Muscle of back (tissue), 11 donors: ENCODE data around the gene STOML1. TPM values are rescaled to one million over a fixed set of nuclear protein-coding genes. Genes with fewer than 3 reads are reported as not detected.
A peak's percentile ranks its signal among the peaks of the same experiment; 100 is the strongest.
"Not testable (repeated sequence)": the region's sequence is repeated elsewhere in the genome, so short reads cannot be mapped to it uniquely, and the experiment has no call there.

Source experiments
- DNase-seq, 3 donors: peaks; one replicate each; pipeline versions ENCODE4 v3.0.0 to v3.0.0-alpha.2; 2013
- polyA plus RNA-seq, 10 donors: library from polyadenylated mRNA; unstranded; fragments of 120-200 nt; gene quantifications; one replicate each; pipeline ENCODE4 v1.2.1, GENCODE V29; 2013; ENCODE audit not compliant: insufficient read length in 10 of 10

The STOML1 gene
- polyA plus RNA-seq, 10 donors = 19.1 to 34.5 (median 30.0) TPM

DNA sequence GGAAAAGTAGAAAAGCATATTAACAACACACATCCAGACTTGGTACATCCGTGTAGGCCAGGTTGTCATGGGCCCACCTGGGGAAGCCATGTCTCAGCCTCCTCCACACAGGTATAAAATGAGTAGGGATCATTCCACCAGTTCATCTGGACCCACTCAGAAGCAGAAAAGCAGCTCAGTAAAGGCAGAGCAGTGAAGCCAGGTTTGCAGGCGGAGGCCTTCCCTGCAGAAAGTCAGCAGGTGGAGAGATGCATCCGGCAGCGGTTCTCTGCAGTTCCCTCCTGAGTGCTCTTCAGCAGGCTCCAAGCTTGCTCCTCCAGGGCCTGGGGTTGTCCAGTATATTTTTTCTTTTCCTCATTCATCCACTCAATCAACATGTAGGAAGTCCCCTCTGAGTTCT is 43.7 kb downstream of the STOML1 start:
- no peak for DNase-seq

DNA sequence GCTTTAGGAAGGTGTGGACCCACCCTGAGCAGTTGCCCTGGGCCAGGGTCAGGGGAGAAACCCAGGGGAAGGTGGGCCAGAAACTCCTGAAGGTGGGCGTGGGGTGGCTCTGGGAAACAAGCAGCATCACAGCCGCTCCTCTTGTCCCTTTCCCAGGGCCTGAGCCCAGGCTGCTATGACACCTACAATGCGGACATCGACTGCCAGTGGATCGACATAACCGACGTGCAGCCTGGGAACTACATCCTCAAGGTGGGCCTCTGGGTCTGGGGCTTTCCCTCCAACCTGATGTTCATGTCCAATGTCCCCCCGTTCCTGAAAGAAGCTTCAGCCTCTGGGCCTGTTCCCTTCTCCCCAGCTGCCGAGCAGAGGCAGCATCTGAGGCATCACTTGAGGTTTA is 44.4 kb downstream of the STOML1 start:
- DNase-seq = no peak

DNA sequence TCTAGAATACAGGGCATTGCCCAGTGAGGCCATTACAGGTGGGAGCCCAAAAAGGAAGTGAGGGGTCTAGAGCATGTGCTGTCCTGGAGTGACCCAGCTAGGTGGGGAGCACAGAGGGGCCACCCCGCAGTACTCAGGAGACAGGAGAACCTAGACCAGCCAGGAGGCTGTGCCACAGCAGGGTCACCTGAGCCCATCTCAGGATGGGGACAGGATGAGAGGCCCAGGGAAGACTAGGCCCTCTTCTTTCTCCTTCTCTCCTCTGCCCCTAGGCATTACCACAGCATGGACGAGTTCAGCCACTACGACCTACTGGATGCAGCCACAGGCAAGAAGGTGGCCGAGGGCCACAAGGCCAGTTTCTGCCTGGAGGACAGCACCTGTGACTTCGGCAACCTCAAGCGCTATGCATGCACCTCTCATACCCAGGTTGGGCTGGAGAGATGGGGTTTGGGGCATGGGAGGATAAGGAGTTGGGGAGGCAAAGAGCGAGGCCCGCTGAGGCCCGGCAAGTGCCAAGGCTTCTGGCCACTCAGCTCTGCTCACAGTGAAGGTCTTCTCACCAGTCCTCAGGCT is 45.2 kb downstream of the STOML1 start:
- DNase-seq = no peak

DNA sequence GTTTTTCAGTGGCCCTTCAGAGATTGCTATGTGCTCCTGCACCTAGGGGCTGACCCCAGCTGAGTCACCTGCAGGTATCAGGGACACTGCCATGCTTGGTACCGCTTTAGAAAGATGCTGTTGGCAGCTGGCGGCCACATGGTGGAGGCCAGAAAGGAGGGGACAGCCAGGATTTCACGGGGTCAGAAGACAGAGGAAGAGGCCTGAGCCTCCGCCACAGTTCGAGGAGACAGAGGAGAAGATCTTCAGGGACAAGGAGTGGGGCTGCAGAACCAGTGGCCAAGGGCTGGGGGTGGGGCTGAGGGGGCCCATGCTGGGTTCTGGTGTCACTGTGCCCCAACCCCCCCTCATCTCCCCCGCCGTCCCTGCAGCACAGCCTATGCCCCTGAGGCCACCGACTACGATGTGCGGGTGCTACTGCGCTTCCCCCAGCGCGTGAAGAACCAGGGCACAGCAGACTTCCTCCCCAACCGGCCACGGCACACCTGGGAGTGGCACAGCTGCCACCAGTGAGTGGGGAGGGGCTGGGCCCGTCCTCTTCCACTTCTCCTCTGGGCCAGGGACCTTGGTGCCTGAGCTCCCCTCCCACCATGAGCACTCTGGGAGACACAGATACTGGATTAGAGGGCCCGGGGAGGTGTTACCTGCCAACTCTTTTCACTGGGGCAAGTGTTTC is 45.9 kb downstream of the STOML1 start:
- no peak for DNase-seq

DNA sequence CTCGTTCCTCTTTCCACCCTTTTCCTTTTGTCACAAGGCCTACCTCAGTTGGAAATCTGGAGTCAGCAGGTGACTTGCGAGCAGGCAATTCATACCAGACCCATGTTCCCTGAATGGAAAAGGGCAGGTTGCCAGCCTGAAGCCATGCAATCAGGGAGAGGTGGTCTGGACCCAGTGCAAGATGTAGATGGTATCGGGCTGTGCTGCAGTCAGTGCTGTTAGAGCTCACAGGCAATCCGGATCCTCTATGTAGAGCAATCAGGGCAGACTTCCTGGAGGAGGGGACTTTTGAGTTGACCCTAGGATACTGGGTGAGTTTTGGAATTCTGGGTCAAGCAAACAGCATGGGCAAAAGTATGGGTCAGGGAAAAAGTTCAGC is 47.0 kb downstream of the STOML1 start:
- DNase-seq = no peak

DNA sequence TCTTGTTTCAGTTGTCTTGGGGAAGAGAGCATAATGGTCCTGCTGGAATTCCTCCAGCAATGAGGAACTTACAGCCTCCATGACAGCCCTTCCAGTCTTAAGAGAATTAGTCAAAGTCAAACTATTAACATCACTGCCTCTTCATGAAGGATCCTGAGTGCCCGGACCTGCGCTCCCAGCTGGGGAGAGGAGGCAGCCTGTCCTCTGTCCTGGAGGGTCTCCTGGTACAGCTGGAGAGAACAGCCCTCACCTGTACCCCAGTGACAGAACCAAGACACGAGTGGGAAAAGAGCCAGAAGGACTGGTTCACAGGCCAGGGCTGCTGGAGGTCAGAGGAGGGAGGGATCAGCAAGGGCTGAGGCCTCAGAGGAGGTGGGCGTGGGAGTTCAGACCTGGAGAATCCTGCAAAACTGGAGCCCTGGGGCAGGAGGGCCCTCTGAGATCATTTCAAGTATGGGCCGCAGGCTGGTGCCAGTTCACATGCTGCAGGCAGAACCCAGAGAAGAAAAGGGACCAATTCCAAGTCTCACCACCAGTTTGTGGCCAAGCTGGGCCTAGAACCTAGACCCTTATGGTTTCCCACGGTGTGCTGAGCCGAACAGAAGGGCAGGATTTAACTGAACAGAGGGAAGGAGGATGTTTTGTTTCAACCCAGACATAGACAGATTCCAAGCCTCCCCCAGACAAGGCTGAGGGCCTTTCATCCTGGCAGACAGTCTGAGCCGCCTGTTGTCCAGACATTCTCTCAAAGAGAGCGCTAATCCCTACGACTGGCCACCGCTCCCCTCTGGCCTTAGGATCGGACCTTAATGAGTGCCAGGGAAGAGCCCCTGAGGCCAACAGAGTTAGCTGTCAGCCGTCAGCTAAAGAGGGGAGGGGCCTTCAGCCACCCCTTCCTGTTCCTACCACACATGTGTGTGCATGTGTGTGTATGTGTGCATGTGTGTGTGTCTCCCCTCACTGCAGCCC is 47.6 kb downstream of the STOML1 start:
- DNase-seq = peak in 1 of 3 donors; percentile 72

DNA sequence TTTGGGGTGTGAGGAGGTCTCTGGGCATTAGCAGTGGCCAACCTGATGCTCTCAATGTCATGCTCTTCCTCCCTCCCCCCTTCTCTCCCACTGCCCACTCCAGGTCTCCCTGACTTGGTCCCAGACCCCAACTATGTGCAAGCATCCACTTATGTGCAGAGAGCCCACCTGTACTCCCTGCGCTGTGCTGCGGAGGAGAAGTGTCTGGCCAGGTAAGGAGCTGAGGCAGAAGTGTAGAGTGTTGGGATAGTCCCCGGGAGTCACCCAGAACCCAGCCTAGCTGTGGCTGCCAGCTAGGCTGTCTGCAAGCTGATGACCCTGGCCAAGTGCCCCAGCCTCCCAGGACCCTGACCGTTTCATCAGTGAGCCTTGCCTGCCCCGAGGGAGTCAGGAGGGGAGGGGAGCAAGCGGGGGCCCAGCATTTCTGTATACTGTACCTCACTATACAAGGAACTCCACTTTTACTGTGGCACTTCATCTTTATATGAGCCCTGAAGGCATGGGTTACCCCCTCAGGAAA is 49.3 kb downstream of the STOML1 start:
- DNase-seq = no peak

DNA sequence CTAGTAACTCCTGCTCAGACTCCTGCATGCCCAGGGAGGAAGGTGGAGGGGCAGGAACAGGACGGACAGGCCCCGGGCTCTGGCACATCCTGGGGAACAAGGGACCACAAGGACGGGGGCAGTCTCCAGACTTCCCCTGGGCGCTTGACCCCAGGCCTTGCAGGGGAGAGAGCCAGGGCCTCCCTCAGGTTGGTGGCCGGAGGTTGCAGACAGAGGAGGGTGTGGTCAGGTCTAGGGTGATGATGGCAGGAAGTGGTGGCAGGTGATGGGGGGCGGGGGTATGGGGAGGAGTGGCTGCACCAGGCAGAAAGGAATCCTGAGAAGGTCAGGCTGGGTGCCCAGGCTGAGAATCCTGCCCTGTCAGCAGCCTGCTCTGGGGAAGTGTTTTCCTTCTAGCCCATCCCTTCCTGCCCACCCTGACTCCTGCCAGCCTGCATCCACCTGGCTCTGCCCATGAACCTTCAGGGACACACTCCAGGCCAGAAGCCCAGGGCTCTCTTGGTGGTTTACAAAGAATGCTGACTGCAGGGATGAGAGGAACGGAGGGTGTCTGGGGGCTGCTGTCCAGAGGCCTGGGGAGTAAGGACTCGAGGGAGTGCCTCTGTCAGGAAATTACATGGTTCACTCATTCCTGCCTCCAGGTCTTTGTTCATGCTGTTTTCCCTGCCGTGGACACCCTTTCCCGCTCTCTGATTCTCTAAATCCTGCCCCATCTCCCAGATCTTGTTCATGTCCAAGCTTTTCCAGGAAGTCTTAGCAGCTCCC is 50.0 kb downstream of the STOML1 start:
- DNase-seq = no peak

DNA sequence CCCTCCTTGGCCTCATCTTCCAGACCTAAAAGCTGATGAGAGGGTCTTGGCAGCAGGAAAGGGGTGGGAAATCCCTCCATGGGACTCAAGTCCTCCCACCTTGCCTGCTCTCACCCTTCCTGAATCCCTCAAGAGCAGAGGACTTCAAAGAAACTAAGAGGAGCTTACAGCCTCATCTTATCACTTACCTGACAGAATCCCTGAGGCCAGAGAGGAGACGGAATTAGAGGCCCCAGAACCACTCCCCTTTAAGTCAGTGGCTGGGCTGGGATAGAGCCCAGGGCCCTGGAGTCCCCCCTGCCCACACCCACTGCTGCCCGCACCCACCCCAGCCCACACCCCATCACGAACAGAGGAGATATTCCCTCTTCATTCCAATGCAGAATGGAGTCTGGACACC is 50.6 kb downstream of the STOML1 start:
- no peak for DNase-seq

DNA sequence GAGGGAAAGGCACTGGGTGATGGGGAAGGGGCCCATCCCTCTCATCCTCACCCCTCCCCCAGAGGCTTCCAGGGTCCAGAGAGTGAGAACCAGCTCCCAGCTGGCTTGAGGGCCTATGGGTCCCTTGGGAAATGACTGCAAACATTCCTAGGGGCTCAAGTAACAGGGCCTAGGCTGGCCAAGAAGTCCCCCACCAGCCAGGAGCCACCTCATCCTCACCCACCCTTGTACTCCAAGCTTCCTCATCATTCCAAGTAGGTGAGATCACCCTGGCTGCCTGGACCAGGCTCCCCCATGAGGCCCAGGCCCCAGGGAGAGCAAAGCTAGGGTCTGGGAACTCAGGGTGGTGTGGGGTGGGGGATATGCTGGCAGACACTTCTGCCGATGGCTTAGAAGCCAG is 51.1 kb downstream of the STOML1 start:
- DNase-seq = peak in 1 of 3 donors; percentile 95

DNA sequence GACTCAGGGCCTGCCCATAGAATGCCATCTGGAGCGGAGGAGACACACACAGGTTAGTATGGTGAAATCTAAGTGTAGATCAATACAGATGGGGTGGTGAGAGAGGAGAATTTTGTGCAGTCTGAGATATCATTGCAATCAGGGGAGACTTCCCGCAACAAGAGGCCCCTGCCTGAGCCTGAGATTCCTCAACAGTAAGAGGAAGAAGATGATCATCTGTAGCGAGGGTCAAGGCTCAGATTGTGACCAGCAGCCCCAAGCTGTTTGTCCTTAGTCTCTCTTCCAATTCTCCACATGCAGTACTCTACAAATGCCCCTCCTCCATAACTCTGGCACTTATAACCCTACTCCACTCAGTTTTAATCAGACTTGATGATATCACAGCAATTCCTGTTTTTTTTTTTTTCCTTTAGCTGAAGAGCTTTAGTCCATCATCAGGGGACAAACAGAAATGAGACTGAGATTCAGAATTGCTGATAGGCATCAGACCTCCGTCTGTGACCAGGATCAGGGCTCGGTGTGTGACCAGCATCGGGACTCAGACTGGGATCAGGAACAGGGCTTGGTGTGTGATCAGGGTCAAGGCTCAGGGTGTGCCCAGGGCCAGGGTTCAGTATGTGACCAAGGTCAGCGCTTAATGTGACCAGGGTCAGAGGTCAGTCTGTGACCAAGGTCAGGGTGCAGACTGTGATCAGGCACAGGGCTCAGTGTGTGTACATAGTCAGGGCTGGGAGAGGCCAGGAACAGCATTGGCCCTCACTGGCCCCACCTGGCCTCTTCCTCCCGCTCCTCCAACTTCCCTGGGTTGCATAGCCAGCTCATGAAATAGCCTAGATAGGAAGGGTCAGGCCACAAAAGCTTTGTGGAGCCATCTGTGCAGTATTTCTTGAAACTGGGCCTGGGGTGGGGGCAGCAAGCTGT is 51.8 kb downstream of the STOML1 start:
- no peak for DNase-seq

DNA sequence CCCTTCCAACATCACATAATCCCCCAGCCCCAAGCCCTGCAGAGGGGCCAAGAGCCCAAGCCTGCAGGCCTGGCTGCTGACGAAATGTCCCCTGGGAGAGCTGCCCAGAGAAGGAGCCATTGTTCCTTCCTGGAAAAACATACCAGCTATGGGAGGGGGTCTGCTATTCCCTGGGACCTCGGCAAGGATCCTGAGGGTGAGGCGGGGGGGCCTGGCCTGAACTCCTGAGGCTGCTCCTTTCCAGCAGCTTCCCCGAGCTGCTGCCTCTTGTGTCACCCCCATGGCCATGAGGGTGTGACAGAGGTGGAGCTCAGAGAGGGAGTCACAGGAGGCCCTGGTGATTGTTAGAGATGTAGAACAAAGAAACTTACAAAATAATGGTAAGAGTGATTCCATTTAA is 53.0 kb downstream of the STOML1 start:
- no peak for DNase-seq

DNA sequence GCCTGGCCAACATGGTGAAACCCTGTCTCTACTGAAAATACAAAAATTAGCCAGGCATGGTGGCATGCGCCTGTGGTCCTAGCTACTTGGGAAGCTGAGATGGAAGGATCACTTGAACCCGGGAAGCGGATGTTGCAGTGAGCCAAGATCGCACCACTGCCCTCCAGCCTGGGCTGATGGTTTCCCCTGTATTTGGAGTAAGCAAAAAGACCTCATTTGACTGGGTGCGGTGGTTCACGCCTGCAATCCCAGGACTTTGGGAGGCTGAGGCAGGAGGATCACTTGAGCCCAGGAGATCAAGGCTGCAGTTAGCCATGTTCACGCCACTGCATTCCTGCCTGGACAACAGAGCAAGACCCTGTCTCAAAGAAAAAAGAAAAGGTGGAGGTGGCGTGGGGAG is 53.6 kb downstream of the STOML1 start:
- not testable (repeated sequence) for DNase-seq

DNA sequence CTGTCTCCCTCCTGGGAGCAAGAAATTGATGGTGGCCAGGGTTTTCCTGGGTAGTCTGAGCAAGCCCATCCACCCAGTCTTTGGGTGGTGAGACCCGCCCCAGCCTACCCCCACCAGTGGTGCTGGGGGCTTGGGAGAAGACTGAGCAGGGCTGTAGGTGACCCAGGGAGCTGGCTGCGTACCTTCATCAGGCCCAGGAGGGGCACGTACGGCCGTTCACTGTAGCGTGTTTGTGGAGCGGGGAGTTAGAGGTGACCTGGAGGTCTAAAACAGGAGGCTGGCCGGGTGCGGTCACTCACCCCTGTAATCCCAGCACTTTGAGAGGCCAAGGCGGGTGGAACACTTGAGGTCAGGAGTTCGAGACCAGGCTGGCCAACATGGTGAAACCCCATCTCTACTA is 54.4 kb downstream of the STOML1 start:
- DNase-seq = no peak

DNA sequence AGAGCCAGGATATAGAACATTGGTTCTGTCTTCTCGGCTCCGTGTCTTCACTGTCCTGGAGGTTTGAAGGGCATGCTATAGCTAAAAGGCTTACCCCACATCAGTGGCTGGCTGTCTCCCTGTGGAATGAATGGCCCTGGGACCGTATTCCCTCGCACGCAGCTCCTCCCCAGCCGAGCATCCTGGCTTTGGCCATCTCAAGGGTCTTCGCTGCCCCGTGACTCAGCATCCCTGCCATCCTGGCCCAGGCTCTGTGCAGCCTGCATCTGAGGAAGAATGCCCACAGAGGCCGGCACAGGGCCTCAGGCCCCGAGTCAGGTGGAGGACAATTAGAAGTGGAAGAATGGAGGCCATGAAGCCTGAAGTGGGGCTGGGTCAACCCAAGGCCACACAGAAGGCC is 54.8 kb downstream of the STOML1 start:
- no peak for DNase-seq

DNA sequence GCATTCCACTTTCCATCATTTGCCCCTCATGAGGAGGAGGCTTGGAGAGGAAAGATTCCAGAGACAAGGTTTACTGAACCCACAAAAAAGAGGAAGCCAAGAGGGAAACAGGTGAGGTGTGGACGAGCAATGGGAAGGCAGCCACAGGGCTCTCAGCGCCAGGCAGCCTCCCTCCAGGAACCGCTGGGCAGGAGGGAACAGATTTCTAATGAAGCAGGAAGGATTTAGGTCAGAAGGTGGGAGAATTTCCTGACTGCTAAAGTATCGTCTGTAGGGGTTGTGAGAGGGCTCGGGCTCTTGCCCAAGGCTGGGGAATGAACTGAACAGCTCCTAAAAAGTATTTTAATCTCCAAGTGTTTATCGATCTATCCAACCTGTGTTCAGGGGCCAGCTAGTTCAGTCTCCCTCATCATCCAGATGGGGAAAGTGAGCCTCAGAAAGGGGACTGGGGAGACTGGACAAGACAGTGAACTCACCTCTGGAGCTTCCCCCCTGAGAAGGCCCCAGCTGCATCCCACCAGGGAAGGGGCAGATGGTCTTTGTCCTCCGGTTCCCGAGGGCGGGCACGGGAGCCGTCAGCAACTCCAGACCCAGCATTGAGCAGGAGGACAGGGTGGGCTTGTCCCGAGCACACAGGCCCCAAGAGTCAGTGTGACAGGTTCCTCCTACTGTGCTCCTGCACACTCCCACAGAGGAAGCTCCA is 55.4 kb downstream of the STOML1 start:
- no peak for DNase-seq

DNA sequence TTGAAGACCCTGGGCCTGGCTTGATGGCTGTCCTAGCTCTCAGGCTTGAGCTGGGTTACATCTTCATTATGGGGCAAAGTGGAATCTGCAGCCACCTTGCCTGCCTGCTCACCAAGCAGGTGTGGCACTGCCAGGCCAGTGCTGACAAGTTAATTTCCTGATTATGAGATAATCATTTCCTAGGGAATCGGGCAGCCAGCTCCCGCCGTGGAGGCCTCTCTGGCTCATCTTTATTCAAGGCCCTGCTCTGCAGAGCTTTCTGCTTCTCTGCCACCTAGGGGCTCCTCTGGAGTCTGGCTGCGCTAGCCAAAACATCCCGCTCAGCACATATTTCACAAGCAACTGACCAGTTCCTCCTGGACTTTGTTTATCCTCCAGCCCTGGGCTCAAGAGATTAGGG is 55.9 kb downstream of the STOML1 start:
- no peak for DNase-seq

DNA sequence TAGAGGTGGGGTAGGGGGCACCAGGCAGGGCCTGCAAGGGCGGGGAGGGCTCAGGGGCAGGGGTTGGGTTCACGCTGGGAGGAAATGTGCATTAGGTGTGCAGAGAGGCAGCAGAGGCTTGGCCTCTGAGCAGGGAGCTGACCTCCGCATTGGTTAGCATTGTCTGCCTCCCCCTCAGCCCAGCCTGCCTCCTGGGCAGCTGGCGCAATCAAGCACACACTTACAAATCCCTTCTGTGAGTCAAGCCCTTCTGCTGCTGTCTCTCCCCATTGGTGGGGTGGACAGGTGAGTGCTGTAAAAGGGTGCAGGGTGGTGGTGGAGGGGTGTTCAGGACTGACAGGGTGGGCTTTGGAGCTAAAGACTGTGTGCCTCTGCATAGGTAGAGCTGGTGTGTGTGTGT is 56.5 kb downstream of the STOML1 start:
- no peak for DNase-seq

DNA sequence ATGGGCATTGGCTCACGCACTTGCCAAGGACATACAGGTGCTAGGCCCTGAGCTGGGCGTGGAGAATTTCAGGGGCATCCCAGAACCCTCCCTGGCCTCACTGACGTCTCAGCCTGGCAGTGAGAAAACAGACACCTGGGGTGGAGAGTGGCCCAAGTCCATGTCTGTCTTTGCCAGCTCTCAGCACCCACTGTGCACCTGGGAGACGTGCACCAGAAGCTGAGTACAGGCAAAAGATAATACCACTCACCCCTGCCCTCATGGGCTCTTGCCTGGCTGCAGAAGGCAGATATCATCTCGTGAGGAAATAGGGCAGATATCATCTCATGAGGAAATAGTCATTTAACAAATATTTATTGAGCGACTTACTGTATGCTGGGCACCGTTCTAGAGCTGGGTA is 57.8 kb downstream of the STOML1 start:
- no peak for DNase-seq
